MM.1S (cell line): ENCODE data around the gene PSKH1.

Source experiments
- CTCF ChIP-seq: fragments of 300-600 bp; sonication (generic); IDR thresholded peaks from 2 replicates; pipeline ENCODE4 v1.5.1; 2016; ENCODE audit warnings: antibody characterized with exemption, low read length, mixed read lengths
- EZH2 ChIP-seq: fragments of 300-600 bp; sonication (generic); optimal IDR thresholded peaks from 2 replicates; pipeline ENCODE3; 2017; ENCODE audit warnings: low read depth, mild to moderate bottlenecking, antibody characterized with exemption, low read length, mixed read lengths
- EZH2phosphoT487 ChIP-seq: fragments of 300-600 bp; sonication (generic); IDR thresholded peaks from 2 replicates; pipeline ENCODE4 v1.6.1; 2018; ENCODE audit warnings: antibody characterized with exemption, low read length

- TF ChIP-seq CTCF = no peak
- no peak for TF ChIP-seq EZH2phosphoT487
- no peak for TF ChIP-seq EZH2
Observed at GRCh38 chr16:67901734-67902133, 8.7 kb downstream of the PSKH1 start.
